ENCODE measurements around the gene PRDM2. TPM values are rescaled to one million over a fixed set of nuclear protein-coding genes. Genes with fewer than 3 reads are reported as not detected.

Gene PRDM2
- total and polyA plus RNA-seq, 4 donors = 16.1 to 52.0 (median 28.5) TPM

DNA sequence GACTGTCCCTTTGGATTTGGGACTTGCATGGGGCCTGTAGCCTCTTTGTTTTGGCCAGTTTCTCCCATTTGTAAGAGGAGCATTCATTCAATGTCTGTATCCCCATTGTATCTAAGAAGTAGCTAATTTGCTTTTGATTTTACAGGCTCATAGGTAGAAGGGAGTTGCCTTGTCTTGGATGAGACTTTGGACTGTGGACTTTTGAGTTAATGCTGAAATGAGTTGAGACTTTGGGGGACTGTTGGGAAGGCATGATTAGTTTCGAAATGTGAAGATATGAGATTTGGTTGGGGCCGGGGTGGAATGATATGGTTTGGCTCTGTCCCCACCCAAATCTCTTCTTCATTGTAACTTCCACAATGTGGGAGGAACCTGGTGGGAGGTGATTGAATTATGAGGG lies 151.7 kb downstream of the PRDM2 start:
- Histone ChIP-seq H3K9ac (ENCODE audit: insufficient read depth in 1 of 2, low read length in 2 of 2) (no peak overlapping the region), H3K9me3 (ENCODE audit: control insufficient read depth in 4 of 4, insufficient read depth in 3 of 4, low read length in 3 of 4) (peaks cover 0 to 7% (median 0%) of the 10 kb centered on the region in 4 donors), H3K4me3 (no peak overlapping the region), H3K27ac (ENCODE audit: low read depth in 1 of 2, low read length in 1 of 2) (no peak overlapping the region), H3K36me3 (ENCODE audit: control insufficient read depth in 4 of 4, insufficient read depth in 4 of 4, low read length in 4 of 4) (no peaks in the 10 kb centered on the region), H3K27me3 (ENCODE audit: control insufficient read depth in 3 of 3, insufficient read depth in 3 of 3, low read length in 2 of 3) (no peaks in the 10 kb centered on the region), H3K4me1 (ENCODE audit: control insufficient read depth in 5 of 5, insufficient read depth in 5 of 5, low read length in 5 of 5) (no peaks in the 10 kb centered on the region)
- WGBS, 2 donors = 93 to 98% methylated on average over 2 of the region's 2 CpGs
- ATAC-seq (ENCODE audit: insufficient read depth, low FRiP score) (no peak), DNase-seq (no peak)
- TF ChIP-seq, protein P1, sequence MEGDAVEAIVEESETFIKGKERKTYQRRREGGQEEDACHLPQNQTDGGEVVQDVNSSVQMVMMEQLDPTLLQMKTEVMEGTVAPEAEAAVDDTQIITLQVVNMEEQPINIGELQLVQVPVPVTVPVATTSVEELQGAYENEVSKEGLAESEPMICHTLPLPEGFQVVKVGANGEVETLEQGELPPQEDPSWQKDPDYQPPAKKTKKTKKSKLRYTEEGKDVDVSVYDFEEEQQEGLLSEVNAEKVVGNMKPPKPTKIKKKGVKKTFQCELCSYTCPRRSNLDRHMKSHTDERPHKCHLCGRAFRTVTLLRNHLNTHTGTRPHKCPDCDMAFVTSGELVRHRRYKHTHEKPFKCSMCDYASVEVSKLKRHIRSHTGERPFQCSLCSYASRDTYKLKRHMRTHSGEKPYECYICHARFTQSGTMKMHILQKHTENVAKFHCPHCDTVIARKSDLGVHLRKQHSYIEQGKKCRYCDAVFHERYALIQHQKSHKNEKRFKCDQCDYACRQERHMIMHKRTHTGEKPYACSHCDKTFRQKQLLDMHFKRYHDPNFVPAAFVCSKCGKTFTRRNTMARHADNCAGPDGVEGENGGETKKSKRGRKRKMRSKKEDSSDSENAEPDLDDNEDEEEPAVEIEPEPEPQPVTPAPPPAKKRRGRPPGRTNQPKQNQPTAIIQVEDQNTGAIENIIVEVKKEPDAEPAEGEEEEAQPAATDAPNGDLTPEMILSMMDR (IDR thresholded peaks at IDR 0.05; ENCODE audit: control extremely low read depth, extremely low read depth) = no peak

DNA sequence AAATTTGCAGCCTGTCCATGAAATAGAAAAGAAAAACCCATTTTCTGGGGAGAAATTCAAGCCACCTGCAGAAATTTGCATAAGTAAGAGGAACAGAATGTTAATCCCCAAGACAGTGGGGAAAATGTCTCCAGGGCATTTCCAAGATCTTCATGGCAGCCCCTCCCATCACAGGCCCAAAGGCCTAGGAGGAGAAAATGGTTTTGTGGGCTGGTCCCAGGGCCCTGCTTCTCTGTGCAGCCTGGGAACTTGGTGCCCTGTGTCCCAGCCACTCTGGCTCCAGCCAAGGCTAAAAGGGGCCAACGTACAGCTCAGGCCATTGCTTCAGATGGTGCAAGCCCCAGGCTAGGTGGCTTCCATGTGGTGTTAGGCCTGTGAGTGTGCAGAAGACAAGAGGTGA lies 155.6 kb downstream of the PRDM2 start:
- Histone ChIP-seq H3K27ac (ENCODE audit: low read depth in 1 of 2, low read length in 1 of 2) (no peak overlapping the region), H3K9ac (ENCODE audit: insufficient read depth in 1 of 2, low read length in 2 of 2) (no peak overlapping the region), H3K4me1 (ENCODE audit: control insufficient read depth in 5 of 5, insufficient read depth in 5 of 5, low read length in 5 of 5) (no peaks in the 10 kb centered on the region), H3K36me3 (ENCODE audit: control insufficient read depth in 4 of 4, insufficient read depth in 4 of 4, low read length in 4 of 4) (no peaks in the 10 kb centered on the region), H3K9me3 (ENCODE audit: control insufficient read depth in 4 of 4, insufficient read depth in 3 of 4, low read length in 3 of 4) (peaks cover 0 to 5% (median 0%) of the 10 kb centered on the region in 4 donors), H3K4me3 (no peak overlapping the region), H3K27me3 (ENCODE audit: control insufficient read depth in 3 of 3, insufficient read depth in 3 of 3, low read length in 2 of 3) (no peaks in the 10 kb centered on the region)
- no peak for ATAC-seq (ENCODE audit: insufficient read depth, low FRiP score)
- TF ChIP-seq, protein P1 (IDR thresholded peaks at IDR 0.05; ENCODE audit: control extremely low read depth, extremely low read depth) = no peak
- DNase-seq = no peak
- 72 to 83% methylated on average over 1 of the region's 1 CpG for WGBS, 2 donors

DNA sequence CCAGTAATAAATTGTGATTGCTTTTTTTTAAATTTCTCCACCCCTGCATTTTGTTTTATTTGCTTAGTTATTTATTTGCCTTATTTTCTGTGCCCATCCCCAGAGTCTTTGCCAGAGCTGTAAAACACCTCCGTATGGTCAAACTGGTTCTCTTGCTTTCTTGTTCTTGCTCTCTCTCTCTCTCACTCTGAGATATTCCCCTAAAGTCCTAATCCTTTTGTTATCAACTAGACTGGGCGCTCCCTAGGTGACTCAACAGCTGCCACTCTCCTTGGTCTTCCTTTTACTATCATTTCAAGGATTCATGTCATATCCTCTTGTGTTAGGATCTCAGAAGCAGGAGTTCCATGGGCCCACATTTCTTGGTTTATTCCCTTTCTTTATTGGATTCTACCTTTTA lies 160.0 kb downstream of the PRDM2 start:
- no peak overlapping the region for H3K9ac ChIP-seq (ENCODE audit: insufficient read depth in 1 of 2, low read length in 2 of 2)
- WGBS, 2 donors = 71 to 77% methylated on average over 2 of the region's 2 CpGs
- H3K9me3 ChIP-seq (ENCODE audit: control insufficient read depth in 4 of 4, insufficient read depth in 3 of 4, low read length in 3 of 4) = peaks cover 0 to 5% (median 0%) of the 10 kb centered on the region in 4 donors
- H3K4me1 ChIP-seq (ENCODE audit: control insufficient read depth in 5 of 5, insufficient read depth in 5 of 5, low read length in 5 of 5) = no peaks in the 10 kb centered on the region
- no peak overlapping the region for H3K4me3 ChIP-seq
- no peaks in the 10 kb centered on the region for H3K36me3 ChIP-seq (ENCODE audit: control insufficient read depth in 4 of 4, insufficient read depth in 4 of 4, low read length in 4 of 4)
- ATAC-seq (ENCODE audit: insufficient read depth, low FRiP score) (no peak), DNase-seq (no peak)
- no peaks in the 10 kb centered on the region for H3K27me3 ChIP-seq (ENCODE audit: control insufficient read depth in 3 of 3, insufficient read depth in 3 of 3, low read length in 2 of 3)
- TF ChIP-seq, protein P1 (IDR thresholded peaks at IDR 0.05; ENCODE audit: control extremely low read depth, extremely low read depth) = no peak
- H3K27ac ChIP-seq (ENCODE audit: low read depth in 1 of 2, low read length in 1 of 2) = no peak overlapping the region

DNA sequence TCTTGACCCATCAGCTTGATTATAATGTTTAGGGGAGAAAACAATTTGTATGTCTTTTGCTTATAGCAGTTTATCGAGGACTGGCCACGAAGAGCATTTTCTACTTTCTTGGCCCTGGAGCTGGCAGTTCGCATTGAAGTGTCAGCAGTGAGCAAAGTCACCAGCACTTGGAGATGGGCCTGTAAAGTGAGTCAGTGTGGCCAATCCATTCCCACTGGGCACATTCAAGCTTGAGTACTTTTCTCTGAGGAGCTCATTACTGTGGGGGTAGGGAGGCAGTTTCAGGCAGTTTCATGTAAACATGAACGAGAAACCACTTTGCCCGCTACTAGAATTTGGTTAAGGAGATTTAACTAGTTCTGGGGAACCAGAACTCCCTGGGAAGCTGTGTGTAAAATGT lies 164.8 kb downstream of the PRDM2 start:
- DNase-seq = peak in 1 of 3 donors; percentile 21
- H3K4me1 ChIP-seq (ENCODE audit: control insufficient read depth in 5 of 5, insufficient read depth in 5 of 5, low read length in 5 of 5) = peaks cover 0 to 10% (median 0%) of the 10 kb centered on the region in 5 donors
- no peaks in the 10 kb centered on the region for H3K36me3 ChIP-seq (ENCODE audit: control insufficient read depth in 4 of 4, insufficient read depth in 4 of 4, low read length in 4 of 4)
- no peaks in the 10 kb centered on the region for H3K9me3 ChIP-seq (ENCODE audit: control insufficient read depth in 4 of 4, insufficient read depth in 3 of 4, low read length in 3 of 4)
- no peaks in the 10 kb centered on the region for H3K27me3 ChIP-seq (ENCODE audit: control insufficient read depth in 3 of 3, insufficient read depth in 3 of 3, low read length in 2 of 3)
- H3K9ac ChIP-seq (ENCODE audit: insufficient read depth in 1 of 2, low read length in 2 of 2) = peak overlapping the region in 1 of 2 donors; percentile 4
- ATAC-seq (ENCODE audit: insufficient read depth, low FRiP score) = no peak
- TF ChIP-seq, protein P1 (IDR thresholded peaks at IDR 0.05; ENCODE audit: control extremely low read depth, extremely low read depth) = no peak
- no peak overlapping the region for H3K27ac ChIP-seq (ENCODE audit: low read depth in 1 of 2, low read length in 1 of 2)
- no peak overlapping the region for H3K4me3 ChIP-seq
- WGBS, 2 donors = 63 to 89% methylated on average over 5 of the region's 5 CpGs
